ENCODE results near the gene BCL2.

BCL2 gene

DNA sequence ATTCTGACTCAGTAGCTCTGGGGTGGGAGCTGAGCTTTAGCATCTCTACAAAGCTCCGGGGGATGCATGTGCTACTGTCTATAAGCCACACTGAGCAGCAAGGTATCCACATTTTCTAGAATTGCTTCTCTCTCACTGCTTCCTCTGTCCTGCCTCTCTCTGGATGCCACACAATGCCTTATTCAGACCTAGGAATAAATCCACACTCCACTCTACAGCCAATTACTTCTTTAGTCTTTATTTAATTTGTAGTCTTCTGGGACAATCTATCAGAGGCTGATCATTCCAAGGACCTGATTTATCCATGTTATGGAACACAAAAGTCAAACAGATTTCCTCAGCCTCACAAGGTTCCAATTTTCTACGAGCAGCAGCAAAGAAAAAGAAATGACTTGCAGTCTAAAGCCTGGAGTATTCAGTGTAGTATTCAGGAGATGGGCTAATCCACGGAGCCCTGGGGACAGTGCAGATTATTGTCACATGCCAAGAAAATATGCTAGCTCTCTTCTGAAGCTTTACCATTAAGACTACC, 4.4 kb downstream of the BCL2 start:
- peak overlapping the region; percentile 26 for H3K4me3 ChIP-seq (ENCODE audit: low read depth, low read length)

GRCh38 chr18:63314062-63314790, 5.3 kb downstream of the BCL2 start:
- H3K4me3 ChIP-seq (ENCODE audit: low read depth, low read length) = peak overlapping the region; percentile 26
- no peak for TF ChIP-seq CTCF (IDR thresholded peaks at IDR 0.05; ENCODE audit: borderline replicate concordance, insufficient read depth, low read depth, low read length)

More for the DNA sequence above, 4.4 kb downstream of the BCL2 start:
- no peak for TF ChIP-seq CTCF (IDR thresholded peaks at IDR 0.05; ENCODE audit: borderline replicate concordance, insufficient read depth, low read depth, low read length)

DNA sequence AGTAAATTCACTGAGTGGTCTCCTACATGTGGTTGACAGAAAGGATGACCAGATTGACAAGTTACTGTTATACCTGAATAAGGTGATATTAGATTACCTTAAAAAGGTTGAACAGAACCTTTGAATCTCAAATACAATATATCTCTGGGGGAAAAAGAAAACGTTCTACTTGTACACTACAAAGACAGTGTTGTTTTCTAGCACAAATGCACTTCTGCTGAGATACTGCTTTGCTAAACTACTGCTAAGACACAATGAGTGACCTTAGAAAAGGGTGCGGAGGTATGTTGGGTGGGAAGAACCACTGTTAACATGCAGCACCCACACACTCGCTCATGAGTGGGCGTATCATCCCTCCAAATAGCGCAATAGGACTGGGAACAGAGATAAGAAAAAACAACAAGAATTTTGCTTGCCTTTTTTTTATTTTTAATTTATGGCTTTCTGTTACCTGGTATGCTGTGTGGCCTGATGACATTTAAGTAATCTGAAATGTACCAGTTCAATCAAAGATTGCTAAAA, 6.1 kb downstream of the BCL2 start:
- H3K4me3 ChIP-seq (ENCODE audit: low read depth, low read length) = no peak overlapping the region
- no peak for TF ChIP-seq CTCF (IDR thresholded peaks at IDR 0.05; ENCODE audit: borderline replicate concordance, insufficient read depth, low read depth, low read length)

GRCh38 chr18:63312737-63313395, 6.7 kb downstream of the BCL2 start:
- no peak for TF ChIP-seq CTCF (IDR thresholded peaks at IDR 0.05; ENCODE audit: borderline replicate concordance, insufficient read depth, low read depth, low read length)
- H3K4me3 ChIP-seq (ENCODE audit: low read depth, low read length) = no peak overlapping the region

DNA sequence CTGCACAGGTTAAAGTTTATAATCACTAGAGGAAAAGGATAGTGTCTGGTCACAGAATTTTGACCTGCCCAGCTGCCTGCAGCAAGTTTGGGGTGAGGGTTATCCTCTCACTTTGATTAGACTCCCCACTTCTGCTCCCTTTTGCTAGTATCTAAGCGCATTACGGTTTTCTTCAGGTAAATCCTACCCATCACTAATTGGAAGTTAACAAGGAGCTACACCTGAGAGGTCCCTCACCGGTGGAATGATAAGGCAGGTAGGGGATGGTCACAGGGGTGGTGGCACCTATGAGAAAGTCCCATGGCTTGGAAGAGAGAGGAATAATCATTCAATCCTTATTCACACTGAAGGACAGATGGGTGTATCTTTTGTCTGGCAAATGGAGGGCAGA, 7.6 kb downstream of the BCL2 start:
- TF ChIP-seq CTCF (IDR thresholded peaks at IDR 0.05; ENCODE audit: borderline replicate concordance, insufficient read depth, low read depth, low read length) = no peak
- H3K4me3 ChIP-seq (ENCODE audit: low read depth, low read length) = peak overlapping the region; percentile 29

DNA sequence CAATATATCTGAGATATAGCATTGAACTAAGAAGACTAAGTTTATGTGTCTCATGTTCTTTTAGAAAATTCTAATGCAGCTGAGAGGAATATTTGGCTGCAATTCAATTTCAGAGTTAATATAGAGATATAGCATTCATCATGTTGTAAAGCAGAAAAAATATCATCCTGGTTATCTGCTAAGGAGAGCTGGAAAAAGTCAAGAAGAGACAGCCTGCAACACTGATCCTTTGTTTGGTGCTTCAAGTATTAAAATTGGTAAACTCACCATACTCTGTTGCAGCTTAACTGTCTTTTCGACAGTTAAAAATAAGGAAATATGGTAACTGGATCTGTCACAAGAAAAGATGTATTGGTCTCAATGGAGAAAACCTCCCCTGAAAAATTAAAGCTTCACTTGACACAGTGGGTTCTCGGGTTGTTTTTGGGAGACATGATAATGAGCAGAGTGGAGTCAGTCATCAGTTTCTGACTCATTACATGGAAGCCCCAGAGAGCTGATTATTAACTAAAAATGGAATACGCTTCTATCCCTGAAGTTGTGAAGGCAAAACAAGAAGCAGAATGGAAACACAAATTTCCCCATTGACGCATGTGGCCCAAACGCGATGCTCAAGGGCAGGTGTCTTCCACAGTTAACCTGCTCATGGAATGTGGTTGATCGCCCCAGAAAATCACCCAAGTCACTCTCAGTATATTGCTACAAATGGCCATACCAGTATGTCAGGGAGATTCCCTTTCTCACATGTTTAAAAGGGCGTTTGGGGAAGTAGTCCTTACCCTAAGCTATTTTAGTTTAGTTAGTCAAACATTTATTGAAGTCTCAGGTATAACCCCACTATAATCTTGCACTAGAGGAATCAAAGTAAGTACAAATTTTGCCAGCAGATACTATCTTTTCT, 8.2 kb downstream of the BCL2 start:
- H3K4me3 ChIP-seq (ENCODE audit: low read depth, low read length) = peak overlapping the region; percentile 29
- TF ChIP-seq CTCF (IDR thresholded peaks at IDR 0.05; ENCODE audit: borderline replicate concordance, insufficient read depth, low read depth, low read length) = no peak

Measured in GM12875 (cell line).